NCI-H187 treated with DMSO at 0.1 percent for 48 hours (cell line): ENCODE data around the gene AP4M1.
A peak's percentile ranks its signal among the peaks of the same experiment; 100 is the strongest.

Experiments
- DNase-seq: peaks from one replicate; lab custom pipeline; 2025; lab: John Stamatoyannopoulos, UW

Gene AP4M1

GRCh38 chr7:100087055-100087750, 14.2 kb upstream of the AP4M1 start:
- DNase-seq = no peak

- DNase-seq = no peak
Measured at GRCh38 chr7:100088095-100088620, 13.3 kb upstream of the AP4M1 start.

GRCh38 chr7:100088621-100089457, 12.6 kb upstream of the AP4M1 start, which contains the start of gene COPS6:
COPS6 (plus strand) TSS chr7:100088969; CDS start chr7:100088991, 22 bp downstream.
- DNase-seq = no peak

- DNase-seq = no peak
Measured at GRCh38 chr7:100089458-100090196, 11.8 kb upstream of the AP4M1 start.

- DNase-seq = no peak
Measured at GRCh38 chr7:100090527-100091410, 10.7 kb upstream of the AP4M1 start.

- no peak for DNase-seq
Measured at GRCh38 chr7:100091411-100092181, 9.8 kb upstream of the AP4M1 start.

GRCh38 chr7:100093054-100093453, 8.4 kb upstream of the AP4M1 start:
- no peak for DNase-seq

GRCh38 chr7:100093498-100093897, 7.9 kb upstream of the AP4M1 start:
- no peak for DNase-seq

GRCh38 chr7:100093925-100094486, 7.4 kb upstream of the AP4M1 start:
- no peak for DNase-seq

- DNase-seq = no peak
Measured at GRCh38 chr7:100095289-100095688, 6.2 kb upstream of the AP4M1 start.

- no peak for DNase-seq
Measured at GRCh38 chr7:100095704-100096103, 5.7 kb upstream of the AP4M1 start.

- no peak for DNase-seq
Measured at GRCh38 chr7:100098913-100099312, 2.5 kb upstream of the AP4M1 start.

- no peak for DNase-seq
Measured at GRCh38 chr7:100099452-100099851, 2.0 kb upstream of the AP4M1 start.

GRCh38 chr7:100100420-100101015, 925 bp upstream of the AP4M1 start:
- DNase-seq = peak; percentile 60

GRCh38 chr7:100102950-100103840, 1.8 kb downstream of the AP4M1 start:
- DNase-seq = no peak

GRCh38 chr7:100105534-100105933, 4.1 kb downstream of the AP4M1 start:
- no peak for DNase-seq

- no peak for DNase-seq
Measured at GRCh38 chr7:100106633-100107032, 5.2 kb downstream of the AP4M1 start.

- no peak for DNase-seq
Measured at GRCh38 chr7:100107125-100107737, 5.8 kb downstream of the AP4M1 start.
